ENCODE data around the gene PLPPR1. TPM values are rescaled to one million over a fixed set of nuclear protein-coding genes. Genes with fewer than 3 reads are reported as not detected.

The PLPPR1 gene
- total and polyA plus RNA-seq, 5 donors from 2014 or later, result not detected

DNA sequence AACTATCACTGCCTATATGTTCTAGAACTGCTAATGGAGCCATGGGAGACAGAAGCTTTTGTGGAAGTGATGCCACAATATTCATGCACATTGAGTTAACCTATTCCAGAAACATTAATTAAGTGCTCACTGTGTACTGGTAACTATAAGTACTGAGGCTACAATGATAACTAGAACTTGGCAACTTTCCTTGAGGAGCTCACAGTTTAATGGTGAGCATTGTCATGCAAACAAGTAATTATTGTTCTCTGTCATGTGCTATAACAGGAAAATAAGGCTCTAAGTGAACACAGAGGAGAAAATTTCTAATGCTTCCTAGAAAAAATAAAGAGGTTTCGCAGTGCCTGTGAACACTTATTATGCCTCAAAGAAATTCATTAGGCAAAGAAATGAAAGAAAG lies 214.1 kb downstream of the PLPPR1 start:
- Histone ChIP-seq H3K4me1 (ENCODE audit: control insufficient read depth, insufficient read depth, low read length, poor library complexity, severe bottlenecking) (no peaks in the 10 kb centered on the region), H3K9me3 (ENCODE audit: control insufficient read depth in 2 of 2, low read length in 2 of 2) (no peaks in the 10 kb centered on the region), H3K27ac (ENCODE audit: insufficient read depth, low read length, poor library complexity, severe bottlenecking) (no peak overlapping the region), H3K4me3 (ENCODE audit: low read depth, low read length) (no peak overlapping the region), H3K27me3 (ENCODE audit: control insufficient read depth, insufficient read depth, low read length) (no peaks in the 10 kb centered on the region), H3K36me3 (ENCODE audit: control insufficient read depth, insufficient read depth, low read length) (no peaks in the 10 kb centered on the region)
- H3K4me3 Mint-ChIP-seq, result no peak overlapping the region
- H3K27ac Mint-ChIP-seq, result no peak overlapping the region
- DNase-seq (no peak), ATAC-seq (ENCODE audit: low read depth in 2 of 2) (no peak)
- H3K4me1 Mint-ChIP-seq, result no peaks in the 10 kb centered on the region
- H3K9me3 Mint-ChIP-seq, result peaks cover 0 to 4% (median 0%) of the 10 kb centered on the region in 7 donors
- H3K27me3 Mint-ChIP-seq, result peaks cover 8% of the 10 kb centered on the region
- H3K36me3 Mint-ChIP-seq, result no peaks in the 10 kb centered on the region

DNA sequence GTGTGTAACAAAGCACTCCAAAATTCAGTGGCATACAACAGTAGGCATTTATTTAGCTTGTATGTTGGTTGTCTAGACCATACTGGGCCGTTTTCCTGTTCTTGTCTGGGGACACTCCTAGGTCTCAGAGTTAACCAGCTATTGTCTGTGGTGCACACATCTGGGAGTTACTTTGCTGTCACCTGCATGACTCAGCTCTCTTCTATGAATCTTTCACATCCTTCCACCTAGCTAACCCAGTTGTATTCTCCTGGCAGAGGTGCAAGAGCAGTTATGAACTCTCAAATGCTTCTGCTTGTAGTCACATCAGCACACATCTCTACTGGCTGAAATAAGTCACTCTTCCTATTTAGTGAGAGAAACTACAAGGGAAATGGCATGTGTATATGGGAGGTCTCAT lies 218.2 kb downstream of the PLPPR1 start:
- Histone ChIP-seq H3K4me3 (ENCODE audit: low read depth, low read length) (no peak overlapping the region), H3K9me3 (ENCODE audit: control insufficient read depth in 2 of 2, low read length in 2 of 2) (no peaks in the 10 kb centered on the region), H3K4me1 (ENCODE audit: control insufficient read depth, insufficient read depth, low read length, poor library complexity, severe bottlenecking) (no peaks in the 10 kb centered on the region), H3K27ac (ENCODE audit: insufficient read depth, low read length, poor library complexity, severe bottlenecking) (no peak overlapping the region), H3K36me3 (ENCODE audit: control insufficient read depth, insufficient read depth, low read length) (no peaks in the 10 kb centered on the region), H3K27me3 (ENCODE audit: control insufficient read depth, insufficient read depth, low read length) (no peaks in the 10 kb centered on the region)
- H3K27me3 Mint-ChIP-seq, result peaks cover 8% of the 10 kb centered on the region
- no peaks in the 10 kb centered on the region for H3K36me3 Mint-ChIP-seq
- DNase-seq, result no peak
- H3K9me3 Mint-ChIP-seq, result peaks cover 0 to 1% (median 0%) of the 10 kb centered on the region in 7 donors
- no peak overlapping the region for H3K27ac Mint-ChIP-seq
- no peaks in the 10 kb centered on the region for H3K4me1 Mint-ChIP-seq
- no peak for ATAC-seq (ENCODE audit: low read depth in 2 of 2)
- no peak overlapping the region for H3K4me3 Mint-ChIP-seq

DNA sequence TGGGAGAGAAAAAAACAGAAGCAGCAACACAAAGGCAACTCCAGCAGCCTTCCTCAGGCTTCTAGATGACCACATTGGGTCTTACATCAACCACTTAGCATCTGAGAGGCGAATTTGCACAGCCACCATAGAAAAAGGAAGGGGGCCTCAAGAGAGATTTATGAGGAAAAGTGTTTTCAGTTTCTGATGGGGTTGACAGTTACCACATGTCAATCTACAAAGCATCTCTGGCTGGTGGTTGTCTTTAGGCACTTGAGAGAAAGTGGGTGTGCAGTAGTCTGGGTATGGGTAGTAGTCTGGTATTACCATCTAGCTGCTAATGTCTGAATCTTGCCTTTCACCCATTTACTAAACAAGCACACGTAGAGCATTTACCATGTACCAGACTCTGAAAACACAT lies 218.8 kb downstream of the PLPPR1 start:
- Histone ChIP-seq H3K27me3 (ENCODE audit: control insufficient read depth, insufficient read depth, low read length) (no peaks in the 10 kb centered on the region), H3K9me3 (ENCODE audit: control insufficient read depth in 2 of 2, low read length in 2 of 2) (no peaks in the 10 kb centered on the region), H3K36me3 (ENCODE audit: control insufficient read depth, insufficient read depth, low read length) (no peaks in the 10 kb centered on the region), H3K4me3 (ENCODE audit: low read depth, low read length) (no peak overlapping the region), H3K27ac (ENCODE audit: insufficient read depth, low read length, poor library complexity, severe bottlenecking) (no peak overlapping the region), H3K4me1 (ENCODE audit: control insufficient read depth, insufficient read depth, low read length, poor library complexity, severe bottlenecking) (no peaks in the 10 kb centered on the region)
- Mint-ChIP-seq H3K36me3 (no peaks in the 10 kb centered on the region), H3K27ac (no peak overlapping the region), H3K4me1 (no peaks in the 10 kb centered on the region), H3K27me3 (peaks cover 8% of the 10 kb centered on the region), H3K9me3 (peaks cover 0 to 1% (median 0%) of the 10 kb centered on the region in 7 donors), H3K4me3 (no peak overlapping the region)
- ATAC-seq (ENCODE audit: low read depth in 2 of 2) (no peak), DNase-seq (no peak)

DNA sequence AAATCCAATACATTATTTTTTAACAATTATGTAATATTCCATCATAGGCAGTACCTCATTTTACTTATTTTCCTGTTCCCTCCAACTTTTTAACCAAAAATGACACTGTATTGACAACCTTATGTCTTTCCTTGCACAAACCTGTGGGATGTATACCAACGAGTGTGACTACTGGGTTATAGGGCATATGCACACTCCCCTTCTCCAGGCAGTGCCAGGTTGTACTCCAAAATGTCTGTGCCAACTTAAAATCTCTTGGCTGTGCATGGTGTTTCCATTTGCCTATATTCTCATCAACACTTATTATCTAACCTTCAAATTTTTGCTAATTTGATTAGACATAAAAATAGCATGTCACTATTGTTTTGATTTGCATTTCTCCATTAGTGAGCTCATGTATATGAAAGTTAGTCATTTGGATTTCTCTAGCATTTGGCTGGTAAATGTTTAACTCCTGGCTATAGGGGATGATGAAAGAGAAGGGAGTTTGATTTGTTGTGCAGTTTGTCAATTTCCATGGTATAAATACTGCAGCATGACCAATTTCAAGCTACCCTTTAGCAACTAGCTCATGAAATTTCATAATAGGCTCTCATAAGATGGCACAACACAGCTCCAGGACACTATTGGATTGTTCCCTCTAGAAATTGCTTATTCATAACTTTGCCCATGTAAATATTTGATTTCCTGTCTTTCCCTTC lies 226.4 kb downstream of the PLPPR1 start:
- Mint-ChIP-seq H3K4me3 (no peak overlapping the region), H3K27me3 (no peaks in the 10 kb centered on the region), H3K27ac (no peak overlapping the region), H3K4me1 (no peaks in the 10 kb centered on the region), H3K36me3 (no peaks in the 10 kb centered on the region), H3K9me3 (no peaks in the 10 kb centered on the region)
- Histone ChIP-seq H3K36me3 (ENCODE audit: control insufficient read depth, insufficient read depth, low read length) (no peaks in the 10 kb centered on the region), H3K9me3 (ENCODE audit: control insufficient read depth in 2 of 2, low read length in 2 of 2) (no peaks in the 10 kb centered on the region), H3K4me1 (ENCODE audit: control insufficient read depth, insufficient read depth, low read length, poor library complexity, severe bottlenecking) (no peaks in the 10 kb centered on the region), H3K27me3 (ENCODE audit: control insufficient read depth, insufficient read depth, low read length) (no peaks in the 10 kb centered on the region), H3K27ac (ENCODE audit: insufficient read depth, low read length, poor library complexity, severe bottlenecking) (no peak overlapping the region), H3K4me3 (ENCODE audit: low read depth, low read length) (no peak overlapping the region)
- DNase-seq (no peak), ATAC-seq (ENCODE audit: low read depth in 2 of 2) (no peak)

DNA sequence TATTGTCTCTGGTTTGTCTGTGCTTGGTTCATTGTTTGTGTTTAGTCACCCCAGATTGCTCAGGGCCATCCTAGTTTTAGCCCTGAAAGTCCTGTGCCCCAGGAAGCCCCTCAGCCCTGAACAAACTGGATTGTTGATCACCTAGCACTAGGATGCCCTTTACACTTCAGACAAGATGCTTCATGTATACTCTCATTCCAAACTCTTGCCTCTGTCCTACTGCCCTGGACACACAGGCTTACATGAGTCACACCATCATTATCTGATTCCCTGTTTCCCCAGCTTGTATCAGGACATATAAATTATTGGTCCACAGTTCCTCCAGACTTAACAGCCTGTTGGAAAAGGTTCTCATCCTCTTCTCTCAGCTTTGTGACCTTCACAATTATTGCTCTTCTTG lies 236.2 kb downstream of the PLPPR1 start:
- H3K4me1 ChIP-seq (ENCODE audit: control insufficient read depth, insufficient read depth, low read length, poor library complexity, severe bottlenecking), result no peaks in the 10 kb centered on the region
- Mint-ChIP-seq H3K27ac (no peak overlapping the region), H3K4me1 (no peaks in the 10 kb centered on the region), H3K36me3 (no peaks in the 10 kb centered on the region), H3K27me3 (no peaks in the 10 kb centered on the region), H3K4me3 (no peak overlapping the region), H3K9me3 (peaks cover 0 to 5% (median 0%) of the 10 kb centered on the region in 7 donors)
- H3K27ac ChIP-seq (ENCODE audit: insufficient read depth, low read length, poor library complexity, severe bottlenecking), result no peak overlapping the region
- no peak for DNase-seq
- no peaks in the 10 kb centered on the region for H3K9me3 ChIP-seq (ENCODE audit: control insufficient read depth in 2 of 2, low read length in 2 of 2)
- ATAC-seq (ENCODE audit: low read depth in 2 of 2), result no peak
- H3K4me3 ChIP-seq (ENCODE audit: low read depth, low read length), result no peak overlapping the region
- H3K27me3 ChIP-seq (ENCODE audit: control insufficient read depth, insufficient read depth, low read length), result no peaks in the 10 kb centered on the region
- H3K36me3 ChIP-seq (ENCODE audit: control insufficient read depth, insufficient read depth, low read length), result no peaks in the 10 kb centered on the region

DNA sequence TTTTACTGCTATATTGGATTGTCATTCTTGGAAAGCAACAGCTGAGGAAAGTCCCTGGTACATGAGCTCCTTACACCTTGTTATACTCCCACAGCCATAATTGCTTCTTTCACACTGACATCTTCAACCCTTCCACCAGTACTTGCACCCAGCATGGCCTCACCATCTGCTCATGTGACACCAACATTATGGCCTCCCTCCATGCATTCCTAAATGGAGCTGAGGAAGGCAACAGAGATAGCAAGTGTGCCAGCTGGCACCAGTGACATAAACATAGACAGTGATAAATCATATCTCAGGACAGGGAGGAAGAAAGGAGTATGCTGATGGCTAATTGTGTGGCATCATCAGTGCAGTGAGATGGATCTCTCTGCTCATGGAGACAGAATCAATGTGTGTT lies 236.7 kb downstream of the PLPPR1 start:
- no peaks in the 10 kb centered on the region for H3K27me3 Mint-ChIP-seq
- Histone ChIP-seq H3K27me3 (ENCODE audit: control insufficient read depth, insufficient read depth, low read length) (no peaks in the 10 kb centered on the region), H3K27ac (ENCODE audit: insufficient read depth, low read length, poor library complexity, severe bottlenecking) (no peak overlapping the region), H3K4me1 (ENCODE audit: control insufficient read depth, insufficient read depth, low read length, poor library complexity, severe bottlenecking) (no peaks in the 10 kb centered on the region), H3K4me3 (ENCODE audit: low read depth, low read length) (no peak overlapping the region), H3K9me3 (ENCODE audit: control insufficient read depth in 2 of 2, low read length in 2 of 2) (no peaks in the 10 kb centered on the region), H3K36me3 (ENCODE audit: control insufficient read depth, insufficient read depth, low read length) (no peaks in the 10 kb centered on the region)
- H3K9me3 Mint-ChIP-seq, result peaks cover 0 to 5% (median 0%) of the 10 kb centered on the region in 7 donors
- no peak for ATAC-seq (ENCODE audit: low read depth in 2 of 2)
- H3K36me3 Mint-ChIP-seq, result no peaks in the 10 kb centered on the region
- no peak for DNase-seq
- no peak overlapping the region for H3K27ac Mint-ChIP-seq
- H3K4me3 Mint-ChIP-seq, result no peak overlapping the region
- H3K4me1 Mint-ChIP-seq, result no peaks in the 10 kb centered on the region

DNA sequence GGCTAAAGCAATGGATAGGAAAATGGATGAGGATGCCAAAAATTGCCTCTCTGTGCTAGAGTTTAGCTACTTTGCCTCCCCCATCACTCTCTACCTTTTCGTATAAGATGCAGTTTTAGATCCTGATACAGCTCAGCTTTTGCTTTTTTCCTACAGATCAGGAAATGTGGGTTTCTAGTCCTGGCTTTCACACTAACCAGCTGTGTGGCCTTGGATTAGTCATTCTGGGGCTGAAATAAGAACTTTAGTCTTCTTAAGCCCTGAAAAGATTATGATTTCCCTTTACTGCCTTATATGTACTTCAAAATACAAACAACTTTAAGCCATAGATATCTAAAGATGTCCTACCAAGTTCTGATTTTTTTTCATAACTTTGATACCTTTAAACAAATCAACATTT lies 239.9 kb downstream of the PLPPR1 start:
- no peak overlapping the region for H3K4me3 Mint-ChIP-seq
- no peaks in the 10 kb centered on the region for H3K36me3 ChIP-seq (ENCODE audit: control insufficient read depth, insufficient read depth, low read length)
- no peak overlapping the region for H3K4me3 ChIP-seq (ENCODE audit: low read depth, low read length)
- peaks cover 0 to 2% (median 0%) of the 10 kb centered on the region in 7 donors for H3K9me3 Mint-ChIP-seq
- no peak overlapping the region for H3K27ac ChIP-seq (ENCODE audit: insufficient read depth, low read length, poor library complexity, severe bottlenecking)
- H3K9me3 ChIP-seq (ENCODE audit: control insufficient read depth in 2 of 2, low read length in 2 of 2), result no peaks in the 10 kb centered on the region
- DNase-seq, result no peak
- no peaks in the 10 kb centered on the region for H3K4me1 ChIP-seq (ENCODE audit: control insufficient read depth, insufficient read depth, low read length, poor library complexity, severe bottlenecking)
- no peak for ATAC-seq (ENCODE audit: low read depth in 2 of 2)
- H3K27me3 Mint-ChIP-seq, result no peaks in the 10 kb centered on the region
- H3K4me1 Mint-ChIP-seq, result no peaks in the 10 kb centered on the region
- H3K36me3 Mint-ChIP-seq, result no peaks in the 10 kb centered on the region
- H3K27me3 ChIP-seq (ENCODE audit: control insufficient read depth, insufficient read depth, low read length), result no peaks in the 10 kb centered on the region
- no peak overlapping the region for H3K27ac Mint-ChIP-seq

DNA sequence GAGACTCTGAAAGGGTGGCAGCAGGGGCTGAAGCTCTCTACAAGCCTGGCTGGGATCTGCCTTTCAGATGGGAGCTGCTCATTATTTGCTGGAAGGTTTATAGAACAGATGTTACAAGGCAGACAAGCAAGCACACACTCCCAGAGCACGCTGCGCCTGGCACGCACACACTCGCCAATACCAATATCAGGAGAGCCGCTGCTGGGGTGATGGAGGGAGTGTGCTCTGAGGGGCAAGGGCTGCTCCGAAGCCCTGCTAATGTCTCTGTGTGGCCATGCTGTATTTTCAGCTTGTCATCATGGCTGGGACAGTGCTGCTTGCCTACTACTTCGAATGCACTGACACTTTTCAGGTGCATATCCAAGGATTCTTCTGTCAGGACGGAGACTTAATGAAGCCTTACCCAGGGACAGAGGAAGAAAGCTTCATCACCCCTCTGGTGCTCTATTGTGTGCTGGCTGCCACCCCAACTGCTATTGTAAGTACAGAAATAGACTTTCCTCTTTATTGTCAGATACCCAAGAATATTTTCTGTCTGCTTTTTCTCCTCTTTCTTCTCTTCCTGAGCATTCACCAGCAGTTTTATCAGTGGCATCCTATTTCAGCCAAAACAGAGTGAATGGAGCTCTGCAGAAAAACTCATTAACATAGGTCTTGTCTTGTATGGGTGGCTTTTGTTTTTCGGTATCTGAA lies 241.2 kb downstream of the PLPPR1 start:
- Histone ChIP-seq H3K36me3 (ENCODE audit: control insufficient read depth, insufficient read depth, low read length) (no peaks in the 10 kb centered on the region), H3K4me3 (ENCODE audit: low read depth, low read length) (no peak overlapping the region), H3K27ac (ENCODE audit: insufficient read depth, low read length, poor library complexity, severe bottlenecking) (no peak overlapping the region), H3K27me3 (ENCODE audit: control insufficient read depth, insufficient read depth, low read length) (no peaks in the 10 kb centered on the region), H3K4me1 (ENCODE audit: control insufficient read depth, insufficient read depth, low read length, poor library complexity, severe bottlenecking) (no peaks in the 10 kb centered on the region), H3K9me3 (ENCODE audit: control insufficient read depth in 2 of 2, low read length in 2 of 2) (no peaks in the 10 kb centered on the region)
- Mint-ChIP-seq H3K4me1 (no peaks in the 10 kb centered on the region), H3K36me3 (no peaks in the 10 kb centered on the region), H3K27ac (no peak overlapping the region), H3K9me3 (peaks cover 0 to 3% (median 0%) of the 10 kb centered on the region in 7 donors), H3K4me3 (no peak overlapping the region), H3K27me3 (no peaks in the 10 kb centered on the region)
- ATAC-seq (ENCODE audit: low read depth in 2 of 2) (no peak), DNase-seq (no peak)
